Naive B cell (primary cell): Measurements from ENCODE around the gene AEBP2. TPM values are rescaled to one million over a fixed set of nuclear protein-coding genes. Genes with fewer than 3 reads are reported as not detected.
"Not testable (repeated sequence)": the region's sequence is repeated elsewhere in the genome, so short reads cannot be mapped to it uniquely, and the experiment has no call there.

Source experiments
- ATAC-seq, 2 donors: fragments of 150-1000 bp; cut with Tn5 transposase; 2 replicates each; pipeline ENCODE4 v1.10.0; 2021; ENCODE audit warnings: low read depth in 2 of 2, mild to moderate bottlenecking in 2 of 2, moderate library complexity in 2 of 2
- DNase-seq: peaks from one replicate; pipeline ENCODE4 v3.0.0; 2022
- H3K27ac Mint-ChIP-seq, 6 donors: one replicate each; pipeline ENCODE4 v1.8.0; 2020 to 2022; ENCODE audit warnings: mild to moderate bottlenecking in 6 of 6, mixed read lengths in 6 of 6, moderate library complexity in 5 of 6, inconsistent platforms in 2 of 6
- H3K27me3 Mint-ChIP-seq, 3 donors: one replicate each; pipeline ENCODE4 v1.8.0; 2021 to 2022; ENCODE audit warnings: mixed read lengths in 3 of 3, mild to moderate bottlenecking in 1 of 3
- H3K36me3 Mint-ChIP-seq, 2 donors: one replicate each; pipeline ENCODE4 v1.8.0; 2020 to 2022; ENCODE audit warnings: mixed read lengths in 2 of 2, inconsistent platforms in 1 of 2, mild to moderate bottlenecking in 1 of 2
- H3K4me1 Mint-ChIP-seq, 3 donors: one replicate each; pipeline ENCODE4 v1.8.0; 2020 to 2022; ENCODE audit warnings: mixed read lengths in 3 of 3, inconsistent platforms in 1 of 3, mild to moderate bottlenecking in 1 of 3, moderate library complexity in 1 of 3
- H3K4me3 Mint-ChIP-seq, 8 donors: one replicate each; pipeline ENCODE4 v1.8.0; 2020 to 2022; ENCODE audit warnings: mild to moderate bottlenecking in 8 of 8, mixed read lengths in 8 of 8, moderate library complexity in 8 of 8, inconsistent platforms in 2 of 8
- H3K9me3 Mint-ChIP-seq, 7 donors: one replicate each; pipeline ENCODE4 v1.8.0; 2020 to 2022; ENCODE audit warnings: mixed read lengths in 7 of 7, mild to moderate bottlenecking in 5 of 7, inconsistent platforms in 2 of 7, moderate library complexity in 1 of 7
- polyA plus RNA-seq, 6 donors: library from polyadenylated mRNA; unstranded; fragments of 300-500 nt; fragmentation: Illumina TruSeq; gene quantifications; one replicate each; pipeline ENCODE4 v1.2.3, GENCODE V29; 2021; ENCODE audit warnings: low read depth in 6 of 6

Gene AEBP2
- polyA plus RNA-seq, 6 donors from 2014 or later: 3.9 to 14.9 (median 11.6) TPM

- H3K27ac Mint-ChIP-seq: no peak overlapping the region
- peaks cover 0 to 9% (median 0%) of the 10 kb centered on the region in 7 donors for H3K9me3 Mint-ChIP-seq
- H3K4me3 Mint-ChIP-seq: no peak overlapping the region
- H3K4me1 Mint-ChIP-seq: peaks cover 0 to 3% (median 3%) of the 10 kb centered on the region in 3 donors
- H3K36me3 Mint-ChIP-seq: peaks cover 25 to 26% of the 10 kb centered on the region in 2 donors
- DNase-seq: no peak
- ATAC-seq: no peak
- no peaks in the 10 kb centered on the region for H3K27me3 Mint-ChIP-seq
Observed at GRCh38 chr12:19544353-19544752, 105.1 kb downstream of the AEBP2 start.

GRCh38 chr12:19545301-19545700 lies 106.0 kb downstream of the AEBP2 start:
- no peaks in the 10 kb centered on the region for H3K27me3 Mint-ChIP-seq
- peaks cover 20 to 26% of the 10 kb centered on the region in 2 donors for H3K36me3 Mint-ChIP-seq
- no peak overlapping the region for H3K4me3 Mint-ChIP-seq
- peaks cover 0 to 3% (median 2%) of the 10 kb centered on the region in 3 donors for H3K4me1 Mint-ChIP-seq
- peaks cover 0 to 9% (median 0%) of the 10 kb centered on the region in 7 donors for H3K9me3 Mint-ChIP-seq
- no peak for ATAC-seq
- no peak overlapping the region for H3K27ac Mint-ChIP-seq
- no peak for DNase-seq

GRCh38 chr12:19546027-19546426 lies 106.7 kb downstream of the AEBP2 start:
- Mint-ChIP-seq H3K27me3 (no peaks in the 10 kb centered on the region), H3K4me1 (peaks cover 0 to 5% (median 3%) of the 10 kb centered on the region in 3 donors), H3K4me3 (no peak overlapping the region), H3K9me3 (peaks cover 0 to 3% (median 0%) of the 10 kb centered on the region in 7 donors), H3K36me3 (peaks cover 20 to 25% of the 10 kb centered on the region in 2 donors), H3K27ac (no peak overlapping the region)
- ATAC-seq: no peak
- no peak for DNase-seq

- Mint-ChIP-seq H3K36me3 (peaks cover 14 to 19% of the 10 kb centered on the region in 2 donors), H3K4me3 (no peak overlapping the region), H3K9me3 (peaks cover 0 to 3% (median 0%) of the 10 kb centered on the region in 7 donors), H3K27me3 (no peaks in the 10 kb centered on the region), H3K27ac (peak overlapping the region in 1 of 6 donors; percentile 36), H3K4me1 (peaks cover 0 to 5% (median 3%) of the 10 kb centered on the region in 3 donors)
- ATAC-seq (no peak), DNase-seq (no peak)
Observed at GRCh38 chr12:19546611-19547162, 107.4 kb downstream of the AEBP2 start.

- H3K4me3 Mint-ChIP-seq: no peak overlapping the region
- ATAC-seq (no peak), DNase-seq (no peak)
- peak overlapping the region in 1 of 6 donors; percentile 46 for H3K27ac Mint-ChIP-seq
- H3K9me3 Mint-ChIP-seq: peaks cover 0 to 3% (median 0%) of the 10 kb centered on the region in 7 donors
- peaks cover 0 to 5% (median 3%) of the 10 kb centered on the region in 3 donors for H3K4me1 Mint-ChIP-seq
- H3K27me3 Mint-ChIP-seq: no peaks in the 10 kb centered on the region
- peaks cover 8 to 13% of the 10 kb centered on the region in 2 donors for H3K36me3 Mint-ChIP-seq
Observed at GRCh38 chr12:19547271-19547671, 108.0 kb downstream of the AEBP2 start.

- DNase-seq: no peak
- Mint-ChIP-seq H3K4me3 (no peak overlapping the region), H3K27me3 (no peaks in the 10 kb centered on the region), H3K9me3 (no peaks in the 10 kb centered on the region), H3K27ac (peak overlapping the region in 1 of 6 donors; percentile 8), H3K36me3 (peaks cover 4 to 5% of the 10 kb centered on the region in 2 donors), H3K4me1 (peaks cover 0 to 5% (median 2%) of the 10 kb centered on the region in 3 donors)
- no peak for ATAC-seq
Observed at GRCh38 chr12:19548834-19549233, 109.5 kb downstream of the AEBP2 start.

- no peak for DNase-seq
- Mint-ChIP-seq H3K4me3 (no peak overlapping the region), H3K4me1 (peaks cover 0 to 5% (median 0%) of the 10 kb centered on the region in 3 donors), H3K9me3 (no peaks in the 10 kb centered on the region), H3K27me3 (no peaks in the 10 kb centered on the region), H3K27ac (peak overlapping the region in 2 of 6 donors; percentile 28 to 76), H3K36me3 (peaks cover 0 to 5% of the 10 kb centered on the region in 2 donors)
- no peak for ATAC-seq
Observed at GRCh38 chr12:19550626-19551025, 111.3 kb downstream of the AEBP2 start.

GRCh38 chr12:19552441-19553097 lies 113.3 kb downstream of the AEBP2 start:
- not testable (repeated sequence) for DNase-seq, H3K9me3 Mint-ChIP-seq, H3K27ac Mint-ChIP-seq, H3K27me3 Mint-ChIP-seq, ATAC-seq, H3K4me3 Mint-ChIP-seq, H3K4me1 Mint-ChIP-seq
- H3K36me3 Mint-ChIP-seq: peaks cover 0 to 19% of the 10 kb centered on the region in 2 donors

GRCh38 chr12:19553175-19553574 lies 113.9 kb downstream of the AEBP2 start:
- Mint-ChIP-seq H3K4me1 (peaks cover 0 to 5% (median 0%) of the 10 kb centered on the region in 3 donors), H3K9me3 (no peaks in the 10 kb centered on the region), H3K27ac (no peak overlapping the region), H3K27me3 (no peaks in the 10 kb centered on the region), H3K4me3 (no peak overlapping the region), H3K36me3 (peaks cover 3 to 20% of the 10 kb centered on the region in 2 donors)
- DNase-seq (no peak), ATAC-seq (no peak)

- ATAC-seq: no peak
- H3K4me3 Mint-ChIP-seq: no peak overlapping the region
- H3K36me3 Mint-ChIP-seq: peaks cover 31 to 41% of the 10 kb centered on the region in 2 donors
- H3K27me3 Mint-ChIP-seq: no peaks in the 10 kb centered on the region
- peaks cover 0 to 26% (median 7%) of the 10 kb centered on the region in 7 donors for H3K9me3 Mint-ChIP-seq
- H3K27ac Mint-ChIP-seq: no peak overlapping the region
- peaks cover 0 to 3% (median 0%) of the 10 kb centered on the region in 3 donors for H3K4me1 Mint-ChIP-seq
- no peak for DNase-seq
Observed at GRCh38 chr12:19561411-19561961, 122.2 kb downstream of the AEBP2 start.
